GM21423 (cell line): ENCODE measurements around the gene SORCS2.

Experiments
- ATAC-seq: cut with Tn5 transposase; IDR thresholded peaks from one replicate; pipeline ENCODE4 v1.9.1; 2021; ENCODE audit warnings: mild to moderate bottlenecking, moderate library complexity; ENCODE audit not compliant: unreplicated experiment

SORCS2 gene

GRCh38 chr4:7516096-7516772 lies 323.9 kb downstream of the SORCS2 start:
- no peak for ATAC-seq

- ATAC-seq = no peak
Measured at GRCh38 chr4:7516773-7517144, 324.4 kb downstream of the SORCS2 start.

GRCh38 chr4:7518871-7519637 lies 326.7 kb downstream of the SORCS2 start:
- ATAC-seq = no peak

GRCh38 chr4:7519638-7520376 lies 327.5 kb downstream of the SORCS2 start:
- ATAC-seq = no peak

GRCh38 chr4:7521666-7522065 lies 329.3 kb downstream of the SORCS2 start:
- ATAC-seq = no peak

GRCh38 chr4:7522452-7523220 lies 330.3 kb downstream of the SORCS2 start:
- no peak for ATAC-seq

- no peak for ATAC-seq
Measured at GRCh38 chr4:7523526-7523925, 331.2 kb downstream of the SORCS2 start.

- no peak for ATAC-seq
Measured at GRCh38 chr4:7524064-7524682, 331.8 kb downstream of the SORCS2 start.

- ATAC-seq = no peak
Measured at GRCh38 chr4:7524843-7525242, 332.5 kb downstream of the SORCS2 start.

- ATAC-seq = no peak
Measured at GRCh38 chr4:7526491-7526890, 334.2 kb downstream of the SORCS2 start.

- ATAC-seq = no peak
Measured at GRCh38 chr4:7526929-7527535, 334.7 kb downstream of the SORCS2 start.

GRCh38 chr4:7529368-7530080 lies 337.2 kb downstream of the SORCS2 start:
- no peak for ATAC-seq

- ATAC-seq = no peak
Measured at GRCh38 chr4:7530082-7530481, 337.7 kb downstream of the SORCS2 start.

- ATAC-seq = no peak
Measured at GRCh38 chr4:7530932-7531639, 338.7 kb downstream of the SORCS2 start.

GRCh38 chr4:7531640-7531994 lies 339.3 kb downstream of the SORCS2 start:
- ATAC-seq = no peak

GRCh38 chr4:7532043-7532442 lies 339.7 kb downstream of the SORCS2 start:
- ATAC-seq = no peak

GRCh38 chr4:7533267-7533666 lies 340.9 kb downstream of the SORCS2 start:
- no peak for ATAC-seq

GRCh38 chr4:7535094-7535493 lies 342.8 kb downstream of the SORCS2 start:
- no peak for ATAC-seq

GRCh38 chr4:7535619-7536018 lies 343.3 kb downstream of the SORCS2 start:
- no peak for ATAC-seq
